Hepatocyte (in vitro differentiated cells): ENCODE measurements around the gene ZNF541.

Experiments used
- EZH2 ChIP-seq: fragments of 200-600 bp; sonication (generic); IDR thresholded peaks from 2 replicates; pipeline ENCODE4 v1.6.1; 2016; ENCODE audit warnings: antibody characterized with exemption, mild to moderate bottlenecking, borderline replicate concordance
- EZH2phosphoT487 ChIP-seq: fragments of 200-600 bp; sonication (generic); IDR thresholded peaks from one replicate; pipeline ENCODE4 v1.6.1; 2018; ENCODE audit warnings: antibody characterized with exemption, mild to moderate bottlenecking, low read depth, moderate library complexity; ENCODE audit not compliant: unreplicated experiment, severe bottlenecking
- TF ChIP-seq, protein P1 (sequence below): fragments of 200-600 bp; sonication (generic); IDR thresholded peaks from 2 replicates; pipeline ENCODE4 v1.5.1; 2016; ENCODE audit warnings: antibody characterized with exemption, mild to moderate bottlenecking; ENCODE audit not compliant: poor library complexity

DNA sequence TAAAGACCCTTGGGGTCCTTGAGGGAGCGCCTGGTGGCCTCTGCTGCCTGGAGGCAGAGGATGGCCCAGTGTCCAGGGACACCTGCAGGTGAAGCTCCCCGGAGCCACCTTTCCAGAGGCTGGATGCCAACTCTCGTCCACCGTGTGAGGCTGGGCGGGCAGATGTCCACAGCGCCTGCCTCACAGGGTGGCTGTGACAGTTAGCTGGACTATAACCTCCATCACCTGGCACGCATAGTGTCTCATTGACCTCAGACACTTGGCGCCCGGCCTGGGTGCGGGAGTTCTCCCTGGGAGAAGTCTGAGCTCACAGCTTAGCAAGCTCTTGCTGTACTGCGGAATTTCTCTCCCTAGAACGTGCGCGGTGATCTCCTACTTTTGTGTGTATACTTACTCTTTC is 45.8 kb upstream of the ZNF541 start:
- TF ChIP-seq, protein P1, sequence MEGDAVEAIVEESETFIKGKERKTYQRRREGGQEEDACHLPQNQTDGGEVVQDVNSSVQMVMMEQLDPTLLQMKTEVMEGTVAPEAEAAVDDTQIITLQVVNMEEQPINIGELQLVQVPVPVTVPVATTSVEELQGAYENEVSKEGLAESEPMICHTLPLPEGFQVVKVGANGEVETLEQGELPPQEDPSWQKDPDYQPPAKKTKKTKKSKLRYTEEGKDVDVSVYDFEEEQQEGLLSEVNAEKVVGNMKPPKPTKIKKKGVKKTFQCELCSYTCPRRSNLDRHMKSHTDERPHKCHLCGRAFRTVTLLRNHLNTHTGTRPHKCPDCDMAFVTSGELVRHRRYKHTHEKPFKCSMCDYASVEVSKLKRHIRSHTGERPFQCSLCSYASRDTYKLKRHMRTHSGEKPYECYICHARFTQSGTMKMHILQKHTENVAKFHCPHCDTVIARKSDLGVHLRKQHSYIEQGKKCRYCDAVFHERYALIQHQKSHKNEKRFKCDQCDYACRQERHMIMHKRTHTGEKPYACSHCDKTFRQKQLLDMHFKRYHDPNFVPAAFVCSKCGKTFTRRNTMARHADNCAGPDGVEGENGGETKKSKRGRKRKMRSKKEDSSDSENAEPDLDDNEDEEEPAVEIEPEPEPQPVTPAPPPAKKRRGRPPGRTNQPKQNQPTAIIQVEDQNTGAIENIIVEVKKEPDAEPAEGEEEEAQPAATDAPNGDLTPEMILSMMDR = no peak
- TF ChIP-seq EZH2 (no peak), EZH2phosphoT487 (no peak)
